Chondrocyte (in vitro differentiated cells): ENCODE results near the gene SRSF11. TPM values are rescaled to one million over a fixed set of nuclear protein-coding genes. Genes with fewer than 3 reads are reported as not detected.

ENCODE experiments used
- DNase-seq: peaks from one replicate; pipeline ENCODE4 v3.0.0; 2021; ENCODE audit warnings: mixed read lengths, low spot score
- H3K27ac Mint-ChIP-seq: one replicate; pipeline ENCODE4 v1.8.0; 2021; ENCODE audit warnings: mild to moderate bottlenecking, moderate library complexity, mixed read lengths; ENCODE audit not compliant: unreplicated experiment
- H3K27me3 Mint-ChIP-seq: 2 replicates; pipeline ENCODE4 v1.8.0; 2021; ENCODE audit warnings: low read depth, mixed read lengths
- H3K36me3 Mint-ChIP-seq: 2 replicates; pipeline ENCODE4 v1.8.0; 2021; ENCODE audit warnings: low read depth, mixed read lengths
- H3K4me1 Mint-ChIP-seq: 2 replicates; pipeline ENCODE4 v1.8.0; 2021; ENCODE audit warnings: low read depth, mild to moderate bottlenecking, mixed read lengths
- H3K4me3 Mint-ChIP-seq: one replicate; pipeline ENCODE4 v1.8.0; 2021; ENCODE audit warnings: mild to moderate bottlenecking, moderate library complexity, mixed read lengths; ENCODE audit not compliant: unreplicated experiment
- H3K9me3 Mint-ChIP-seq: 2 replicates; pipeline ENCODE4 v1.8.0; 2021; ENCODE audit warnings: low read depth, mixed read lengths
- total RNA-seq: library from RNA; stranded (reverse); gene quantifications from 3 replicates; pipeline ENCODE4 v1.2.1, GENCODE V29; 2021
- TF ChIP-seq, protein P1 (sequence below): fragments of 200-600 bp; sonication (generic); IDR thresholded peaks from 2 replicates; pipeline ENCODE4 v1.5.0; 2021; ENCODE audit warnings: antibody characterized with exemption, mild to moderate bottlenecking, moderate library complexity

The SRSF11 gene
- total RNA-seq, 1 donor from 2014 or later, result 152 TPM

DNA sequence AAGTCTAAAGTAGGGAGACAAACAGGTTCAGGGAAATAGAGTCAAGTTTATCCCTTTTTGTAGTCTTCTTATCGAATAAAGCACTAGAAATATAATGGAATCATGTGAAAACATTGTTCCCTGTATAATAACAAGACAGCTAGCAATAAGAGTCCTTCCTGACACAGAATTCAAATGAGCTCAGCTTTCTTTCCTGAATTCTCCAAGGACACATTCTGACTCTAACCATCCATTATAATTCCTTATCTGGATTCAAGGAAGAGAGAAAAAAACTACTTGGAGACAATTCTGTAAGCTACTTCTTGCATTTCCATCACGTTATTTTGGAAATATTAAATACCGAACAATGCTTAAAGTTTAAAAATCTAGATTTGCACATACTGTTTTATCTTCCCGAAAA lies 74.6 kb downstream of the SRSF11 start:
- DNase-seq, result no peak
- no peak overlapping the region for H3K27ac Mint-ChIP-seq
- H3K4me3 Mint-ChIP-seq, result no peak overlapping the region
- H3K36me3 Mint-ChIP-seq, result peaks cover 19% of the 10 kb centered on the region
- TF ChIP-seq, protein P1, sequence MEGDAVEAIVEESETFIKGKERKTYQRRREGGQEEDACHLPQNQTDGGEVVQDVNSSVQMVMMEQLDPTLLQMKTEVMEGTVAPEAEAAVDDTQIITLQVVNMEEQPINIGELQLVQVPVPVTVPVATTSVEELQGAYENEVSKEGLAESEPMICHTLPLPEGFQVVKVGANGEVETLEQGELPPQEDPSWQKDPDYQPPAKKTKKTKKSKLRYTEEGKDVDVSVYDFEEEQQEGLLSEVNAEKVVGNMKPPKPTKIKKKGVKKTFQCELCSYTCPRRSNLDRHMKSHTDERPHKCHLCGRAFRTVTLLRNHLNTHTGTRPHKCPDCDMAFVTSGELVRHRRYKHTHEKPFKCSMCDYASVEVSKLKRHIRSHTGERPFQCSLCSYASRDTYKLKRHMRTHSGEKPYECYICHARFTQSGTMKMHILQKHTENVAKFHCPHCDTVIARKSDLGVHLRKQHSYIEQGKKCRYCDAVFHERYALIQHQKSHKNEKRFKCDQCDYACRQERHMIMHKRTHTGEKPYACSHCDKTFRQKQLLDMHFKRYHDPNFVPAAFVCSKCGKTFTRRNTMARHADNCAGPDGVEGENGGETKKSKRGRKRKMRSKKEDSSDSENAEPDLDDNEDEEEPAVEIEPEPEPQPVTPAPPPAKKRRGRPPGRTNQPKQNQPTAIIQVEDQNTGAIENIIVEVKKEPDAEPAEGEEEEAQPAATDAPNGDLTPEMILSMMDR, result no peak
- no peaks in the 10 kb centered on the region for H3K4me1 Mint-ChIP-seq
- H3K27me3 Mint-ChIP-seq, result no peaks in the 10 kb centered on the region
- no peaks in the 10 kb centered on the region for H3K9me3 Mint-ChIP-seq

DNA sequence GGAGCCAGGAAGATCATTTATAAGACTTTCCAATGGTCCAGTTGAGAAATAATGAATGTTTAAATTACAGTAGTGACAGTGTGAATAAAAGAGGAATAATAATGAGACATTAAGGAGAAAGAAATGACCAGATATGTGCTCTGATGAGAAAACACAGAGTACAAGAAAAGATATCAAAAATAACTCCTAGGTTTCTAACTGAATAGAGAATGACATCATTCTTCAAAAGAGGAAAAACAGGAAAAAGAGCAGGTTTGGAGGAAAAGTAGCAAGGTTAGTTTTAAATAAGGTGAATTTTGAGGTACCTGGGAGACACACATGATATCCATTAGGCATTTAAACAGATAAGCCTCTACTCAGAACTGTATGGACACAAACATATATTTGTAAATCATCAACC lies 78.3 kb downstream of the SRSF11 start:
- no peak for DNase-seq
- H3K27me3 Mint-ChIP-seq, result no peaks in the 10 kb centered on the region
- H3K9me3 Mint-ChIP-seq, result no peaks in the 10 kb centered on the region
- TF ChIP-seq, protein P1, result no peak
- no peaks in the 10 kb centered on the region for H3K4me1 Mint-ChIP-seq
- peaks cover 17% of the 10 kb centered on the region for H3K36me3 Mint-ChIP-seq
- H3K27ac Mint-ChIP-seq, result no peak overlapping the region
- no peak overlapping the region for H3K4me3 Mint-ChIP-seq

Other genes starting within 250 kb of the SRSF11 start
- gene LRRC40, start 15.8 kb upstream of the SRSF11 start, total RNA-seq, result 15.0 to 15.7 TPM (median 15.0 TPM) in 3 replicates
- gene ANKRD13C, start 133.3 kb downstream of the SRSF11 start, total RNA-seq, result 19.4 to 24.4 TPM (median 20.4 TPM) in 3 replicates
- 3.8 to 17.4 TPM (median 14.9 TPM) in 3 replicates for gene CTH, start 189.9 kb downstream of the SRSF11 start, total RNA-seq